H1 (cell line): Measurements from ENCODE around the gene ASS1. TPM values are rescaled to one million over a fixed set of nuclear protein-coding genes. Genes with fewer than 3 reads are reported as not detected.

Experiments used
- ATF3 ChIP-seq: IDR thresholded peaks from 2 replicates; pipeline ENCODE4 v1.6.1; 2011; ENCODE audit warnings: low read depth, mild to moderate bottlenecking, low read length; ENCODE audit not compliant: insufficient read depth
- BACH1 ChIP-seq: IDR thresholded peaks from 2 replicates; pipeline ENCODE4 v1.6.1; 2012; ENCODE audit warnings: low read length, improper control_type of control experiment
- BCL11A ChIP-seq, 2 experiments: IDR thresholded peaks; one replicate each; pipeline ENCODE4 v1.6.1; 2011; ENCODE audit warnings: low read depth in 2 of 2, low read length in 2 of 2, mild to moderate bottlenecking in 2 of 2
- CHD2 ChIP-seq: IDR thresholded peaks from 2 replicates; pipeline ENCODE4 v1.6.1; 2012; ENCODE audit warnings: low read length, improper control_type of control experiment
- CTCF ChIP-seq, 3 experiments: IDR thresholded peaks; 1 replicate in 2 of 3; 2 replicates in 1 of 3; pipeline versions ENCODE4 v1.5.1 to v1.6.1; 2011; ENCODE audit warnings: low read length in 3 of 3, mild to moderate bottlenecking in 3 of 3, inconsistent platforms in 2 of 3, low read depth in 1 of 3, moderate library complexity in 1 of 3; ENCODE audit not compliant: insufficient read depth in 1 of 3; ENCODE audit errors: control extremely low read depth in 1 of 3
- KDM1A ChIP-seq: fragments of 200-600, 300-600 bp; sonication (generic); IDR thresholded peaks from 2 replicates; pipeline ENCODE4 v1.7.1; 2016; ENCODE audit warnings: mild to moderate bottlenecking, low read length, borderline replicate concordance
- KDM4A ChIP-seq: IDR thresholded peaks from one replicate; pipeline ENCODE4 v1.7.1; 2012; ENCODE audit warnings: low read depth, mild to moderate bottlenecking, moderate library complexity, low read length, inconsistent platforms; ENCODE audit not compliant: severe bottlenecking
- MAFK ChIP-seq: IDR thresholded peaks from 2 replicates; pipeline ENCODE4 v1.6.1; 2012; ENCODE audit warnings: low read depth, mild to moderate bottlenecking, improper control_type of control experiment, low read length
- MAX ChIP-seq: IDR thresholded peaks from 2 replicates; pipeline ENCODE4 v1.6.1; 2012; ENCODE audit warnings: inconsistent platforms
- PHF8 ChIP-seq: fragments of 200-600 bp; sonication (generic); conservative IDR thresholded peaks from 2 replicates; pipeline ENCODE4 v1.7.1; 2012; ENCODE audit warnings: low read depth, mild to moderate bottlenecking, inconsistent platforms, low read length, moderate library complexity
- POLR2A ChIP-seq, 2 experiments: IDR thresholded peaks; 1 replicate in 1 of 2; 2 replicates in 1 of 2; pipeline ENCODE4 v1.6.1; 2011; ENCODE audit warnings: low read depth in 2 of 2, low read length in 2 of 2, mild to moderate bottlenecking in 2 of 2; ENCODE audit errors: control extremely low read depth in 1 of 2
- POLR2AphosphoS5 ChIP-seq: IDR thresholded peaks from 2 replicates; pipeline ENCODE4 v1.6.1; 2011; ENCODE audit warnings: low read depth, low read length
- RAD21 ChIP-seq, 2 experiments: IDR thresholded peaks in 1 of 2; conservative IDR thresholded peaks in 1 of 2; 2 replicates each; pipeline ENCODE4 v1.6.1; 2011; ENCODE audit warnings: low read depth in 2 of 2, low read length in 2 of 2, improper control_type of control experiment in 1 of 2, inconsistent platforms in 1 of 2, mild to moderate bottlenecking in 1 of 2, moderate library complexity in 1 of 2
- RXRA ChIP-seq: IDR thresholded peaks from 2 replicates; pipeline ENCODE4 v1.6.1; 2011; ENCODE audit warnings: low read depth, mild to moderate bottlenecking, low read length, moderate library complexity; ENCODE audit not compliant: insufficient read depth
- SIN3A ChIP-seq, 2 experiments: IDR thresholded peaks in 1 of 2; conservative IDR thresholded peaks in 1 of 2; 2 replicates each; pipeline ENCODE4 v1.6.1; 2011 to 2012; ENCODE audit warnings: low read length in 2 of 2, improper control_type of control experiment in 1 of 2, low read depth in 1 of 2, mild to moderate bottlenecking in 1 of 2
- polyA plus RNA-seq, 7 experiments: library from polyadenylated mRNA; depleted of rRNA in 3 of 7; stranded (reverse) in 5 of 7; unstranded in 2 of 7; fragments of >200 nt in 5 of 7; fragments of 200-250 nt in 2 of 7; gene quantifications; 1 replicate in 5 of 7; 2 replicates in 1 of 7; 4 replicates in 1 of 7; pipeline versions ENCODE4 v1.2.1 to v1.2.3, GENCODE V29; 2011 to 2013; ENCODE audit warnings: missing spikeins in 2 of 7, mixed read lengths in 2 of 7
- total RNA-seq: library from RNA; stranded (reverse); fragmentation: NEBNext Ultra II Directional; extraction: Animal tissue kit (Norgen Biotek cat#: 25700); gene quantifications from 2 replicates; pipeline ENCODE4 v1.2.1, GENCODE V29; 2021

ASS1 gene
- total and polyA plus RNA-seq, 2 of the 8 experiments (the other 6 are each of a cell fraction or from before 2014, with no cell fraction given) = 108 to 296 TPM

GRCh38 chr9:130451509-130452388 is 7.0 kb downstream of the ASS1 start (continued):
- TF ChIP-seq CTCF (IDR thresholded peaks at IDR 0.05; ENCODE audit: control extremely low read depth in 1 of 3, insufficient read depth in 1 of 3, low read depth in 1 of 3, low read length in 3 of 3) (peak in 2 of 3 experiments; percentile 77 to 85; a peak in 3 of 4 replicates), MAX (peak; percentile 33; the same call in 1 of the 2 replicates), PHF8 (no peak), BCL11A (IDR thresholded peaks at IDR 0.05; ENCODE audit: low read depth in 2 of 2, low read length in 2 of 2) (no peak), CHD2 (no peak), ATF3 (no peak), RXRA (0 out of 2 replicates have a peak, but pooled peaks have one; percentile 21), MAFK (no peak), KDM1A (no peak), SIN3A (conservative IDR thresholded peaks at IDR 0.05 in 1 of 2, IDR thresholded peaks at IDR 0.05 in 1 of 2; ENCODE audit: low read depth in 1 of 2, low read length in 2 of 2) (0 out of 4 replicates have a peak, but pooled peaks of 1 of the 2 experiments have one; percentile 44), POLR2A (IDR thresholded peaks at IDR 0.05; ENCODE audit: control extremely low read depth in 1 of 2, low read depth in 2 of 2, low read length in 2 of 2) (no peak), POLR2AphosphoS5 (0 out of 2 replicates have a peak, but pooled peaks have one; percentile 2), RAD21 (IDR thresholded peaks at IDR 0.05 in 1 of 2, conservative IDR thresholded peaks at IDR 0.05 in 1 of 2; ENCODE audit: low read depth in 2 of 2, low read length in 2 of 2) (peak; percentile 64 to 68), KDM4A (no peak), BACH1 (no peak)
